Keratinocyte (primary cell): Measurements from ENCODE around the gene HTT-AS.

Experiments
- EZH2 ChIP-seq: IDR thresholded peaks from one replicate; pipeline ENCODE4 v1.6.1; 2012; ENCODE audit warnings: inconsistent platforms, mild to moderate bottlenecking, low read length, moderate library complexity
- TF ChIP-seq, protein P1 (sequence below), 3 experiments: IDR thresholded peaks in 1 of 3; conservative IDR thresholded peaks in 1 of 3; optimal IDR thresholded peaks in 1 of 3; 2 replicates in 2 of 3; 3 replicates in 1 of 3; pipeline versions ENCODE3 to v1.5.1; 2011; ENCODE audit warnings: low read length in 3 of 3, mild to moderate bottlenecking in 3 of 3, moderate library complexity in 2 of 3, control low read depth in 1 of 3, inconsistent platforms in 1 of 3; ENCODE audit not compliant: insufficient read depth in 2 of 3; ENCODE audit errors: extremely low read depth in 1 of 3

DNA sequence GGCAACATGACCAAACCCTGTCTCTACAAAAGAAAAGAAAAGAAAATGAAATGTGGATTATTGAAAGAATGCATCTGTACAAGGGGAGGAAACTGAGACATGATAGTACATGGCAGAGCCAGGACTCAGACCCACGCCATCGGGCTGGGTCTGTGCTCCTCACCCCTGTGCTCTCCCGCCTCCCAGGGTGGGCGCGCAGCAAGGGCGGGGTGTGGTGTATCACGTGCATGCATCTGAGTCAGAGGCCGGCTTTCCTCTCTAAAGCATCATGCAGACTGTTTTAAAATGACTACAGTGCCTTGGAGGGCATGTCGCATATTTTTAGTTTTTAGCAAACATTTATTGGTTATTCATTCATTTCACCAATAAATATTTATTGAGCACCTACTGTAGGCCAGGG, 47.8 kb downstream of the HTT-AS start:
- TF ChIP-seq, protein P1, sequence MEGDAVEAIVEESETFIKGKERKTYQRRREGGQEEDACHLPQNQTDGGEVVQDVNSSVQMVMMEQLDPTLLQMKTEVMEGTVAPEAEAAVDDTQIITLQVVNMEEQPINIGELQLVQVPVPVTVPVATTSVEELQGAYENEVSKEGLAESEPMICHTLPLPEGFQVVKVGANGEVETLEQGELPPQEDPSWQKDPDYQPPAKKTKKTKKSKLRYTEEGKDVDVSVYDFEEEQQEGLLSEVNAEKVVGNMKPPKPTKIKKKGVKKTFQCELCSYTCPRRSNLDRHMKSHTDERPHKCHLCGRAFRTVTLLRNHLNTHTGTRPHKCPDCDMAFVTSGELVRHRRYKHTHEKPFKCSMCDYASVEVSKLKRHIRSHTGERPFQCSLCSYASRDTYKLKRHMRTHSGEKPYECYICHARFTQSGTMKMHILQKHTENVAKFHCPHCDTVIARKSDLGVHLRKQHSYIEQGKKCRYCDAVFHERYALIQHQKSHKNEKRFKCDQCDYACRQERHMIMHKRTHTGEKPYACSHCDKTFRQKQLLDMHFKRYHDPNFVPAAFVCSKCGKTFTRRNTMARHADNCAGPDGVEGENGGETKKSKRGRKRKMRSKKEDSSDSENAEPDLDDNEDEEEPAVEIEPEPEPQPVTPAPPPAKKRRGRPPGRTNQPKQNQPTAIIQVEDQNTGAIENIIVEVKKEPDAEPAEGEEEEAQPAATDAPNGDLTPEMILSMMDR (optimal IDR thresholded peaks at IDR 0.05 in 1 of 3, IDR thresholded peaks at IDR 0.05 in 1 of 3, conservative IDR thresholded peaks at IDR 0.05 in 1 of 3; ENCODE audit: extremely low read depth in 1 of 3, insufficient read depth in 2 of 3, low read length in 3 of 3) = no peak
- TF ChIP-seq EZH2 = no peak
